ENCODE data around the gene SLC31A2. TPM values are rescaled to one million over a fixed set of nuclear protein-coding genes. Genes with fewer than 3 reads are reported as not detected.

SLC31A2 gene
- total and polyA plus RNA-seq, 2 experiments from 2014 or later: 1.8 to 3.8 TPM

DNA sequence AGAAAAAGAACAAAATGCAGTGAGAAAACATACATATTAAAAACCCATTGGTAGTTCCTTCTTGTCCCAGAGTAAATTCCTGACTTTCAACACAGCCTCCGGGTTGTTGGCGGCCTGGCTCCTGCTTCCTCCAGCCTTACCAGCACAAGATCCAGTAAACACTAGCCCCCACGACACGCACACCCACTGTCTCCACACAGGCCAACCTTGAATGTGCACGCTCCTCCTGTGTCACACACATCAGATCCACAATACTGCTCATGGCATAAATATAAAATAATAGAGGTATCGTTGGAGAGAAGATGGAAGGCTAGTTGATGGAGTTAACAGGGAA, 2.5 kb upstream of the SLC31A2 start:
- no peak for TF ChIP-seq CTCF (conservative IDR thresholded peaks at IDR 0.05; ENCODE audit: low read depth in 2 of 2)
- TF ChIP-seq CREB1 (CRISPR knock-in tag; IDR thresholded peaks at IDR 0.05; ENCODE audit: low read depth): no peak
- no peak for TF ChIP-seq NANOG (IDR thresholded peaks at IDR 0.05; ENCODE audit: borderline replicate concordance)
- no peak for TF ChIP-seq EZH2phosphoT487 (IDR thresholded peaks at IDR 0.05; ENCODE audit: unreplicated experiment)
- TF ChIP-seq REST (IDR thresholded peaks at IDR 0.05; ENCODE audit: unreplicated experiment): no peak
- TF ChIP-seq ETS1 (IDR thresholded peaks at IDR 0.05): no peak
- no peak for TF ChIP-seq POLR2AphosphoS5 (IDR thresholded peaks at IDR 0.05; ENCODE audit: low read depth)
- TF ChIP-seq STAT1 (IDR thresholded peaks at IDR 0.05; ENCODE audit: unreplicated experiment): no peak
- no peak for TF ChIP-seq JUNB (IDR thresholded peaks at IDR 0.05; ENCODE audit: unreplicated experiment)
- no peak for TF ChIP-seq ZNF114 (CRISPR knock-in tag; IDR thresholded peaks at IDR 0.05)
- TF ChIP-seq ZNF331 (CRISPR knock-in tag; IDR thresholded peaks at IDR 0.05; ENCODE audit: low read depth): no peak
- no peak for TF ChIP-seq EZH2 (IDR thresholded peaks at IDR 0.05; ENCODE audit: low read depth, unreplicated experiment)
- TF ChIP-seq, protein P1, sequence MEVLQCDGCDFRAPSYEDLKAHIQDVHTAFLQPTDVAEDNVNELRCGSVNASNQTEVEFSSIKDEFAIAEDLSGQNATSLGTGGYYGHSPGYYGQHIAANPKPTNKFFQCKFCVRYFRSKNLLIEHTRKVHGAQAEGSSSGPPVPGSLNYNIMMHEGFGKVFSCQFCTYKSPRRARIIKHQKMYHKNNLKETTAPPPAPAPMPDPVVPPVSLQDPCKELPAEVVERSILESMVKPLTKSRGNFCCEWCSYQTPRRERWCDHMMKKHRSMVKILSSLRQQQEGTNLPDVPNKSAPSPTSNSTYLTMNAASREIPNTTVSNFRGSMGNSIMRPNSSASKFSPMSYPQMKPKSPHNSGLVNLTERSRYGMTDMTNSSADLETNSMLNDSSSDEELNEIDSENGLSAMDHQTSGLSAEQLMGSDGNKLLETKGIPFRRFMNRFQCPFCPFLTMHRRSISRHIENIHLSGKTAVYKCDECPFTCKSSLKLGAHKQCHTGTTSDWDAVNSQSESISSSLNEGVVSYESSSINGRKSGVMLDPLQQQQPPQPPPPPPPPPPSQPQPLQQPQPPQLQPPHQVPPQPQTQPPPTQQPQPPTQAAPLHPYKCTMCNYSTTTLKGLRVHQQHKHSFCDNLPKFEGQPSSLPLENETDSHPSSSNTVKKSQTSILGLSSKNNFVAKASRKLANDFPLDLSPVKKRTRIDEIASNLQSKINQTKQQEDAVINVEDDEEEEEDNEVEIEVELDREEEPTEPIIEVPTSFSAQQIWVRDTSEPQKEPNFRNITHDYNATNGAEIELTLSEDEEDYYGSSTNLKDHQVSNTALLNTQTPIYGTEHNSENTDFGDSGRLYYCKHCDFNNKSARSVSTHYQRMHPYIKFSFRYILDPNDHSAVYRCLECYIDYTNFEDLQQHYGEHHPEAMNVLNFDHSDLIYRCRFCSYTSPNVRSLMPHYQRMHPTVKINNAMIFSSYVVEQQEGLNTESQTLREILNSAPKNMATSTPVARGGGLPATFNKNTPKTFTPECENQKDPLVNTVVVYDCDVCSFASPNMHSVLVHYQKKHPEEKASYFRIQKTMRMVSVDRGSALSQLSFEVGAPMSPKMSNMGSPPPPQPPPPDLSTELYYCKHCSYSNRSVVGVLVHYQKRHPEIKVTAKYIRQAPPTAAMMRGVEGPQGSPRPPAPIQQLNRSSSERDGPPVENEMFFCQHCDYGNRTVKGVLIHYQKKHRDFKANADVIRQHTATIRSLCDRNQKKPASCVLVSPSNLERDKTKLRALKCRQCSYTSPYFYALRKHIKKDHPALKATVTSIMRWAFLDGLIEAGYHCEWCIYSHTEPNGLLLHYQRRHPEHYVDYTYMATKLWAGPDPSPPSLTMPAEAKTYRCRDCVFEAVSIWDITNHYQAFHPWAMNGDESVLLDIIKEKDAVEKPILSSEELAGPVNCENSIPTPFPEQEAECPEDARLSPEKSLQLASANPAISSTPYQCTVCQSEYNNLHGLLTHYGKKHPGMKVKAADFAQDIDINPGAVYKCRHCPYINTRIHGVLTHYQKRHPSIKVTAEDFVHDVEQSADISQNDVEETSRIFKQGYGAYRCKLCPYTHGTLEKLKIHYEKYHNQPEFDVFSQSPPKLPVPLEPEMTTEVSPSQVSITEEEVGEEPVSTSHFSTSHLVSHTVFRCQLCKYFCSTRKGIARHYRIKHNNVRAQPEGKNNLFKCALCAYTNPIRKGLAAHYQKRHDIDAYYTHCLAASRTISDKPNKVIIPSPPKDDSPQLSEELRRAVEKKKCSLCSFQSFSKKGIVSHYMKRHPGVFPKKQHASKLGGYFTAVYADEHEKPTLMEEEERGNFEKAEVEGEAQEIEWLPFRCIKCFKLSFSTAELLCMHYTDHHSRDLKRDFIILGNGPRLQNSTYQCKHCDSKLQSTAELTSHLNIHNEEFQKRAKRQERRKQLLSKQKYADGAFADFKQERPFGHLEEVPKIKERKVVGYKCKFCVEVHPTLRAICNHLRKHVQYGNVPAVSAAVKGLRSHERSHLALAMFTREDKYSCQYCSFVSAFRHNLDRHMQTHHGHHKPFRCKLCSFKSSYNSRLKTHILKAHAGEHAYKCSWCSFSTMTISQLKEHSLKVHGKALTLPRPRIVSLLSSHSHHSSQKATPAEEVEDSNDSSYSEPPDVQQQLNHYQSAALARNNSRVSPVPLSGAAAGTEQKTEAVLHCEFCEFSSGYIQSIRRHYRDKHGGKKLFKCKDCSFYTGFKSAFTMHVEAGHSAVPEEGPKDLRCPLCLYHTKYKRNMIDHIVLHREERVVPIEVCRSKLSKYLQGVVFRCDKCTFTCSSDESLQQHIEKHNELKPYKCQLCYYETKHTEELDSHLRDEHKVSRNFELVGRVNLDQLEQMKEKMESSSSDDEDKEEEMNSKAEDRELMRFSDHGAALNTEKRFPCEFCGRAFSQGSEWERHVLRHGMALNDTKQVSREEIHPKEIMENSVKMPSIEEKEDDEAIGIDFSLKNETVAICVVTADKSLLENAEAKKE (CRISPR knock-in tag; IDR thresholded peaks at IDR 0.05): no peak
- Histone ChIP-seq H3K79me2 (replicated peaks; ENCODE audit: insufficient read depth) (no peaks in the 10 kb centered on the region), H3K4me1 (ENCODE audit: insufficient read depth) (no peaks in the 10 kb centered on the region; the same call in 1 of the 2 replicates), H3K36me3 (ENCODE audit: insufficient read depth) (no peaks in the 10 kb centered on the region), H4K20me1 (replicated peaks; ENCODE audit: insufficient read depth) (no peaks in the 10 kb centered on the region), H3F3A (replicated peaks; ENCODE audit: low read depth) (no peaks in the 10 kb centered on the region), H3K4me3 (no peak overlapping the region), H3K9me2 (ENCODE audit: insufficient read depth) (no peaks in the 10 kb centered on the region), H3K27ac (ENCODE audit: low read depth) (no peak overlapping the region), H3K4me2 (no peak overlapping the region), H2AFZ (no peak overlapping the region), H3K27me3 (ENCODE audit: insufficient read depth) (peaks cover 17% of the 10 kb centered on the region)
- H3K4me1 Mint-ChIP-seq: peaks cover 12% of the 10 kb centered on the region
- no peak for ATAC-seq
- DNase-seq (ENCODE audit: low spot score): no peak
- no peak overlapping the region for H3K4me3 Mint-ChIP-seq
- H3K27me3 Mint-ChIP-seq (ENCODE audit: insufficient read depth, low read depth, poor library complexity): peaks cover 17% of the 10 kb centered on the region
- no peak overlapping the region for H3K27ac Mint-ChIP-seq
- no peaks in the 10 kb centered on the region for H3K36me3 Mint-ChIP-seq (ENCODE audit: low read depth)
- H3K9me3 Mint-ChIP-seq: no peaks in the 10 kb centered on the region
